DOHH2 (cell line): ENCODE results near the gene SPINT1.

Experiments
- EZH2phosphoT487 ChIP-seq: fragments of 200-600 bp; sonication (generic); IDR thresholded peaks from 2 replicates; pipeline ENCODE4 v1.6.1; 2017; ENCODE audit warnings: borderline replicate concordance, mild to moderate bottlenecking, antibody characterized with exemption, low read length, moderate library complexity, mixed read lengths
- TF ChIP-seq, protein P1 (sequence below): fragments of 200-600 bp; sonication (generic); IDR thresholded peaks from one replicate; pipeline ENCODE4 v1.5.1; 2014; ENCODE audit warnings: antibody characterized with exemption, mild to moderate bottlenecking, low read depth, low read length; ENCODE audit not compliant: poor library complexity, severe bottlenecking

DNA sequence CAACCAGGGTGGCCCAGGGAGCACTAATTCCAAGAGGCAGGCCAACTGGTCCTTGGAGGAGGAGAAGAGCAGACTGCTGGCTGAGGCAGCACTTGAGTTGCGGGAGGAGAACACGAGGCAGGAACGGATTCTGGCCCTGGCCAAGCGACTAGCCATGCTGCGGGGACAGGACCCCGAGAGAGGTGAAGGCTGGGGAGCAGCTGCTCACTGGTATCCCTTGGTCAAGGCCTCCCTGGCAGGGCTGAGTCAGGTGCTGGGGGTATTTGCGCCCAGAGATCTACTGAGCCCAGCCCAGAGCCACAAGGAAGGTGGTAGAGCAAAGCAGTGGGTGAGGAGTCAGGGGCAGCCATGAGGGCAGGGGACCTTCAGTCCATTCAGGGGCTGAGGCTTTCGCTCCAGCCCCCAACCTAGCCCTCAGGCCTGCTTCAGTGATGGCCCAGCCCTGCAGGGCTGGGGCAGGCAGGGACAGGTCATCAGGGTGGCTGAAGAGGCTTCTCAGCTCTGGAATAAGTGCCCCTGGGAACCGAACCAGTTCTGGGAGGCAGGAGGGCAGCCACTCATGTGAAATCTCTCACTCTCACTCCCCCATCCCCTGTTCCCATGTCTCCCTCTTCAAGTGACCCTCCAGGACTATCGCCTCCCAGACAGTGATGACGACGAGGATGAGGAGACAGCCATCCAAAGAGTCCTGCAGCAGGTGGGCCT, 31.0 kb upstream of the SPINT1 start:
- TF ChIP-seq, protein P1, sequence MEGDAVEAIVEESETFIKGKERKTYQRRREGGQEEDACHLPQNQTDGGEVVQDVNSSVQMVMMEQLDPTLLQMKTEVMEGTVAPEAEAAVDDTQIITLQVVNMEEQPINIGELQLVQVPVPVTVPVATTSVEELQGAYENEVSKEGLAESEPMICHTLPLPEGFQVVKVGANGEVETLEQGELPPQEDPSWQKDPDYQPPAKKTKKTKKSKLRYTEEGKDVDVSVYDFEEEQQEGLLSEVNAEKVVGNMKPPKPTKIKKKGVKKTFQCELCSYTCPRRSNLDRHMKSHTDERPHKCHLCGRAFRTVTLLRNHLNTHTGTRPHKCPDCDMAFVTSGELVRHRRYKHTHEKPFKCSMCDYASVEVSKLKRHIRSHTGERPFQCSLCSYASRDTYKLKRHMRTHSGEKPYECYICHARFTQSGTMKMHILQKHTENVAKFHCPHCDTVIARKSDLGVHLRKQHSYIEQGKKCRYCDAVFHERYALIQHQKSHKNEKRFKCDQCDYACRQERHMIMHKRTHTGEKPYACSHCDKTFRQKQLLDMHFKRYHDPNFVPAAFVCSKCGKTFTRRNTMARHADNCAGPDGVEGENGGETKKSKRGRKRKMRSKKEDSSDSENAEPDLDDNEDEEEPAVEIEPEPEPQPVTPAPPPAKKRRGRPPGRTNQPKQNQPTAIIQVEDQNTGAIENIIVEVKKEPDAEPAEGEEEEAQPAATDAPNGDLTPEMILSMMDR: no peak
- TF ChIP-seq EZH2phosphoT487: no peak
